Activated B cell treated with CpG ODN at 0.5 μM for 24 hours (primary cell): ENCODE data around the gene PHLPP2. TPM values are rescaled to one million over a fixed set of nuclear protein-coding genes. Genes with fewer than 3 reads are reported as not detected.

Experiments
- ATAC-seq: fragments of 200-7000 bp; cut with Tn5 transposase; one replicate; pipeline ENCODE4 v1.10.0; 2021; ENCODE audit warnings: low read depth, mild to moderate bottlenecking, moderate library complexity
- CTCF ChIA-PET: fragments of 350-600 bp; sonication (Branson Sonifier 250); formaldehyde crosslinking; loops from one replicate; lab custom pipeline; 2021; ENCODE audit warnings: antibody characterized with exemption; lab: Charles Lee
- POLR2A ChIA-PET: fragments of 350-600 bp; sonication (Branson Sonifier 250); formaldehyde crosslinking; loops from one replicate; lab custom pipeline; 2021; ENCODE audit warnings: antibody characterized with exemption; lab: Charles Lee
- DNase-seq: peaks from one replicate; pipeline ENCODE4 v3.0.0; 2022
- H3K27ac Mint-ChIP-seq: one replicate; pipeline ENCODE4 v1.8.0; 2020; ENCODE audit warnings: mixed read lengths
- H3K27me3 Mint-ChIP-seq: one replicate; pipeline ENCODE4 v1.8.0; 2021; ENCODE audit warnings: mixed read lengths
- H3K36me3 Mint-ChIP-seq: one replicate; pipeline ENCODE4 v1.8.0; 2021; ENCODE audit warnings: low read depth, mixed read lengths
- H3K4me1 Mint-ChIP-seq: one replicate; pipeline ENCODE4 v1.8.0; 2021; ENCODE audit warnings: mixed read lengths
- H3K4me3 Mint-ChIP-seq: one replicate; pipeline ENCODE4 v1.8.0; 2020; ENCODE audit warnings: mild to moderate bottlenecking, mixed read lengths
- H3K9me3 Mint-ChIP-seq: one replicate; pipeline ENCODE4 v1.8.0; 2020; ENCODE audit warnings: mixed read lengths
- intact Hi-C: fragments of 100-400 bp; cut with micrococcal nuclease; formaldehyde crosslinking; loops from one replicate; pipeline ENCODE4 v1.15.1; 2024
- total RNA-seq: library from RNA; stranded (reverse); gene quantifications from 2 replicates; pipeline ENCODE4 v1.2.3, GENCODE V29; 2022
- TF ChIP-seq, protein P1 (sequence below): fragments of 200-600 bp; IDR thresholded peaks from one replicate; pipeline ENCODE4 v1.8.0; 2022; ENCODE audit warnings: antibody characterized with exemption, mild to moderate bottlenecking

PHLPP2 gene
- total RNA-seq, 1 donor from 2014 or later: 10.0 TPM

DNA sequence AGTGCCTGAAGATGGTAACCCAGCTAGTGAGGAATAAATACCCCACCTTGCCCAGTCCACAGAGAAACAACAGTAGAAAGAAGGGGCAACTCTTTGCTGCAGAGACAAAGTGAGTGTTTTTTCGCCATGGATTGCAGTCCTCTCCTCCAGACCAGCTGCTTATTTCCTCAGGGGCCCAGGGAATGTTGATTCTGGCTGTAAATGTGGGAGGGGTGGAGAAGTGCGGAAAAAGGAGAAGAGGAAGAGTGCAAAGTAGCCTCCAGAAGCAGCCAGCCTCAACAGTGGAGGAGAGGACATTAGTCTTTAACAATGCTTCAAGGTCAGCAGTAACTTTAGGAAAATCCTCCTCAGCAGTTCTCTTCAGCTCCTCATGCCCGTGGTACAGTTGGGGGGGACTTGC is 8.1 kb upstream of the PHLPP2 start:
- H3K27me3 Mint-ChIP-seq: no peaks in the 10 kb centered on the region
- DNase-seq: no peak
- no peak for ATAC-seq
- ChIA-PET CTCF (no interaction called here), POLR2A (no interaction called here)
- no peak overlapping the region for H3K4me3 Mint-ChIP-seq
- H3K27ac Mint-ChIP-seq: peak overlapping the region; percentile 14
- TF ChIP-seq, protein P1, sequence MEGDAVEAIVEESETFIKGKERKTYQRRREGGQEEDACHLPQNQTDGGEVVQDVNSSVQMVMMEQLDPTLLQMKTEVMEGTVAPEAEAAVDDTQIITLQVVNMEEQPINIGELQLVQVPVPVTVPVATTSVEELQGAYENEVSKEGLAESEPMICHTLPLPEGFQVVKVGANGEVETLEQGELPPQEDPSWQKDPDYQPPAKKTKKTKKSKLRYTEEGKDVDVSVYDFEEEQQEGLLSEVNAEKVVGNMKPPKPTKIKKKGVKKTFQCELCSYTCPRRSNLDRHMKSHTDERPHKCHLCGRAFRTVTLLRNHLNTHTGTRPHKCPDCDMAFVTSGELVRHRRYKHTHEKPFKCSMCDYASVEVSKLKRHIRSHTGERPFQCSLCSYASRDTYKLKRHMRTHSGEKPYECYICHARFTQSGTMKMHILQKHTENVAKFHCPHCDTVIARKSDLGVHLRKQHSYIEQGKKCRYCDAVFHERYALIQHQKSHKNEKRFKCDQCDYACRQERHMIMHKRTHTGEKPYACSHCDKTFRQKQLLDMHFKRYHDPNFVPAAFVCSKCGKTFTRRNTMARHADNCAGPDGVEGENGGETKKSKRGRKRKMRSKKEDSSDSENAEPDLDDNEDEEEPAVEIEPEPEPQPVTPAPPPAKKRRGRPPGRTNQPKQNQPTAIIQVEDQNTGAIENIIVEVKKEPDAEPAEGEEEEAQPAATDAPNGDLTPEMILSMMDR: no peak
- H3K4me1 Mint-ChIP-seq: peaks cover 20% of the 10 kb centered on the region
- peaks cover 70% of the 10 kb centered on the region for H3K36me3 Mint-ChIP-seq
- intact Hi-C loops: no loop called here
- no peaks in the 10 kb centered on the region for H3K9me3 Mint-ChIP-seq

DNA sequence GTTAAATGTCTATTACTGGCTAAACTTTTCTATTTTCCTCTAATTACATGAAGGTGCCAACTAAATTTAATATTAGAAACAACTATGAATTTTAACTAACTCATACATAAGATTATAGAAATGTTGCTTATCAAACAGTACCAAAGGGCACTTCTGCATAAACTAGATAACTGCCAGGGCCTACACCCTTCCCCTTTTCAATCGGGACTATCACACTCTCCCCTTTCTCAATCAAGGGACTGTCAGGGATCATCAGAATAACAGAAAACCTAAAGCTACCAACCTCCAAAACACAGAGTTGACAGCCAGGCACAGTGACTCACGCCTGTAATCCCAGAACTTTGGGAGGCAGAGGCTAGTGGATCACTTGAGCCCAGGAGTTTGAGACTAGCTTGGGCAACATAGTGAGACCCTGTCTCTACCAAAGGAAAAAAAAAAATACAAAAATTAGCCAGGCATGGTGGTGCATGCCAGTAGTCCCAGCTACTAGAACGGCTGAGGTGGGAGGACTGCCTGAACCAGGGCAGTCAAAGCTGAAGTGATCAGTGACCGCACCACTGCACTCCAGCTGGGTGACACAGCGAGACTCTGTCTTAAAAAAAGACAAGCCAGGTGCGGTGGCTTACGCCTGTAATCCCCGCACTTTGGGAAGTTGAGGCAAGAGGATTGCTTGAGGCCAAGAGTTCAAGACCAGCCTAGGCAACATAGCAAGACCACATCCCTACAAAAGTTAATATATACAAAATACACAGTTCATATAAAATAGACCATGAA is 3.2 kb upstream of the PHLPP2 start:
- peak overlapping the region; percentile 81 for H3K27ac Mint-ChIP-seq
- ChIA-PET CTCF (no interaction called here), POLR2A (interaction anchor here (0.6 to 2.5 kb wide), 7 partner anchors 8 to 1440 kb away, joined by 3 to 18 read pairs (median 5); partner anchors contain the start of genes AP1G1, DHX38 and TXNL4B)
- H3K9me3 Mint-ChIP-seq: no peaks in the 10 kb centered on the region
- DNase-seq (no peak), ATAC-seq (no peak)
- H3K36me3 Mint-ChIP-seq: peaks cover 36% of the 10 kb centered on the region
- H3K27me3 Mint-ChIP-seq: no peaks in the 10 kb centered on the region
- TF ChIP-seq, protein P1: no peak
- intact Hi-C loops: loop anchor here (2.0 to 10.0 kb wide), 3 partner anchors 163 to 367 kb away; partner anchors contain the start of genes DHX38, TXNL4B and ZNF23
- peaks cover 52% of the 10 kb centered on the region for H3K4me1 Mint-ChIP-seq
- no peak overlapping the region for H3K4me3 Mint-ChIP-seq

- Mint-ChIP-seq H3K27ac (peak overlapping the region; percentile 81), H3K4me3 (peak overlapping the region; percentile 35), H3K4me1 (peaks cover 58% of the 10 kb centered on the region), H3K9me3 (no peaks in the 10 kb centered on the region), H3K27me3 (no peaks in the 10 kb centered on the region), H3K36me3 (peaks cover 27% of the 10 kb centered on the region)
- intact Hi-C loops: loop anchor here (1.0 to 10.0 kb wide), 4 partner anchors 20 to 368 kb away; partner anchors contain the start of genes DHX38, TXNL4B and ZNF23
- POLR2A ChIA-PET: interaction anchor here (0.6 to 2.5 kb wide), 13 partner anchors 9 to 1471 kb away, joined by 3 to 19 read pairs (median 4); partner anchors contain the start of genes AP1G1, IST1 and MARVELD3
- ATAC-seq (no peak), DNase-seq (no peak)
- TF ChIP-seq, protein P1: no peak
- CTCF ChIA-PET: interaction anchor here (1.4 kb wide), 1 partner anchor 156 kb away, joined by 3 read pairs; no protein-coding TSS in a partner anchor
These were observed 2.2 kb upstream of the PHLPP2 start for GRCh38 chr16:71726476-71727315.

DNA sequence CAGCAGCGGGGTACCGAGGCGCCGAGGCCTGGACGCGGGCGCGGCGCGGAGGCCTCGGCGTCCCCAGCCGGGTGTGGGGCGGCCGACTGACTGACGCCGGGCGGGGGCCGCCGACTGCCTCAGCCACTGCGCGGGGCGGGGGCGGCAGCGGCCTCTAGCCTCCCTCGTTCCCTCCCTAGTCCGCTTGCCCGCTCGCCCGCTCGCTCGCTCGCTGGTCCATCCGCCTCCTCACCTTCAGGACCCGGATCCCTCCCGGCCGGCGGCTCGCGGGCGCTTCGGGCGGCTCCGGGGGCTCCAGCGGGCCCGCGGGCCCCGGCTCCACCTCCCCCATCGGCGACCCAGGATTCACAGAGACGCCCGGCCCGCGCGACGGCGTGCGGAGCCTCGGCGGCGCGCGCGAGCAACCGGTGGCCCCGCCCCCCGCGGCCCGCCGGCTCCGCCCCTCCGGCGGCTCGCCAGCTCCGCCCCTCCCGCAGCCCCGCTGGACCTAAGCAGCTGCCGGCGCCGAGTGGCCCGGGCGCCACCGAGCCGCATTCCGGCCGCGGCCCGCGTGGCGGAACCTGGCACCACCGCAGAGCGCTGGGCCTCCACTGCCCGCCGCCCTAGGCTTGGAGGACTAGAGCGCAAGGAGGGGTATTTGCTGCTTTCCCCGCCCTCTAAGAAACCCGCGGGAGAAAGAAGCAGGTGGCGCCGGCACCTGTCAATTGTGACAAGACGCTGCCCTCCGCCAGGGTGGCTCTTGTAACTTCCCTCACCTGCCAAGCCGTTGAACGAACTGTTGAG is 773 bp downstream of the PHLPP2 start:
- peaks cover 6% of the 10 kb centered on the region for H3K36me3 Mint-ChIP-seq
- CTCF ChIA-PET: no interaction called here
- intact Hi-C loops: loop anchor here (1.0 to 10.0 kb wide), 6 partner anchors 86 to 371 kb away; partner anchors contain the start of genes DHODH, DHX38, IST1 and TXNL4B

More for the DNA sequence above, 773 bp downstream of the PHLPP2 start:
- H3K4me3 Mint-ChIP-seq: peak overlapping the region; percentile 85
- H3K9me3 Mint-ChIP-seq: no peaks in the 10 kb centered on the region
- no peaks in the 10 kb centered on the region for H3K27me3 Mint-ChIP-seq
- peak overlapping the region; percentile 85 for H3K27ac Mint-ChIP-seq
- TF ChIP-seq, protein P1: no peak
- H3K4me1 Mint-ChIP-seq: peaks cover 50% of the 10 kb centered on the region
- POLR2A ChIA-PET: interaction anchor here (1.5 to 1.8 kb wide), 2 partner anchors 85 to 159 kb away, joined by 4 to 6 read pairs; partner anchors contain the start of gene AP1G1
- ATAC-seq (peak; percentile 80), DNase-seq (peak; percentile 87)
